B cell (primary cell): ENCODE measurements around the gene E2F2. TPM values are rescaled to one million over a fixed set of nuclear protein-coding genes. Genes with fewer than 3 reads are reported as not detected.
A peak's percentile ranks its signal among the peaks of the same experiment; 100 is the strongest.

Source experiments
- ATAC-seq: fragments of 200-7000 bp; cut with Tn5 transposase; one replicate; pipeline ENCODE4 v1.10.0; 2021; ENCODE audit warnings: low read depth, mild to moderate bottlenecking, moderate number of reproducible peaks, moderate library complexity
- CTCF ChIA-PET: fragments of 350-600 bp; sonication (Branson Sonifier 250); formaldehyde crosslinking; loops from one replicate; lab custom pipeline; 2021; ENCODE audit warnings: antibody characterized with exemption, inconsistent platforms; lab: Charles Lee
- POLR2A ChIA-PET: fragments of 350-600 bp; sonication (Branson Sonifier 250); formaldehyde crosslinking; loops from one replicate; lab custom pipeline; 2021; ENCODE audit warnings: antibody characterized with exemption; lab: Charles Lee
- DNase-seq: peaks from one replicate; pipeline ENCODE4 v3.0.0; 2013
- H2AFZ ChIP-seq: 2 replicates; pipeline ENCODE4 v1.6.1; 2012; ENCODE audit warnings: mild to moderate bottlenecking, low read depth, low read length; ENCODE audit not compliant: insufficient read depth, poor library complexity, severe bottlenecking
- H3K27ac ChIP-seq, 2 donors: 1 replicate in 1 of 2; 2 replicates in 1 of 2; pipeline ENCODE4 v1.5.1; 2012 to 2013; ENCODE audit warnings: low read length in 2 of 2, mild to moderate bottlenecking in 2 of 2, moderate library complexity in 1 of 2
- H3K27me3 ChIP-seq, 4 experiments: fragments of 200-600 bp in 1 of 4; sonication (generic) in 1 of 4; replicated peaks in 1 of 4; 1 replicate in 2 of 4; 2 replicates in 2 of 4; pipeline versions ENCODE4 v1.6.1 to v1.7.0; 2013 to 2016; ENCODE audit warnings: low read length in 3 of 4, mild to moderate bottlenecking in 2 of 4, mixed read lengths in 1 of 4, moderate library complexity in 1 of 4; ENCODE audit not compliant: insufficient read depth in 4 of 4, control insufficient read depth in 3 of 4; ENCODE audit errors: control extremely low read depth in 1 of 4
- H3K36me3 ChIP-seq, 2 experiments: replicated peaks in 1 of 2; 1 replicate in 1 of 2; 2 replicates in 1 of 2; pipeline versions ENCODE4 v1.6.1 to v1.7.1; 2013; ENCODE audit warnings: low read length in 1 of 2; ENCODE audit not compliant: insufficient read depth in 2 of 2, control insufficient read depth in 1 of 2; ENCODE audit errors: control extremely low read depth in 1 of 2, extremely low read depth in 1 of 2
- H3K4me1 ChIP-seq, 2 donors: fragments of 200-600 bp in 1 of 2; sonication (generic) in 1 of 2; 1 replicate in 1 of 2; 2 replicates in 1 of 2; pipeline versions ENCODE4 v1.5.1 to v1.6.1; 2013 to 2017; ENCODE audit warnings: low read length in 2 of 2; ENCODE audit not compliant: control insufficient read depth in 2 of 2, insufficient read depth in 2 of 2
- H3K4me2 ChIP-seq: replicated peaks from 2 replicates; pipeline ENCODE3; 2012; ENCODE audit warnings: mild to moderate bottlenecking, low read depth, low read length; ENCODE audit not compliant: poor library complexity, severe bottlenecking
- H3K4me3 ChIP-seq, 5 experiments: fragments of 200-600 bp in 1 of 5; sonication (generic) in 1 of 5; 1 replicate in 3 of 5; 2 replicates in 2 of 5; pipeline versions ENCODE4 v1.5.1 to v1.7.0; 2011 to 2016; ENCODE audit warnings: low read length in 4 of 5, mild to moderate bottlenecking in 4 of 5, low read depth in 2 of 5, control low read depth in 1 of 5, moderate library complexity in 1 of 5; ENCODE audit not compliant: insufficient read depth in 1 of 5; ENCODE audit errors: control extremely low read depth in 1 of 5, extremely low read depth in 1 of 5
- H3K79me2 ChIP-seq: fragments of 200-600 bp; sonication (generic); one replicate; pipeline ENCODE4 v1.6.0; 2016; ENCODE audit warnings: low read length; ENCODE audit not compliant: control insufficient read depth, insufficient read depth
- H3K9ac ChIP-seq: fragments of 200-600 bp; sonication (generic); 2 replicates; pipeline ENCODE4 v1.6.1; 2017; ENCODE audit warnings: mild to moderate bottlenecking, low read length, moderate library complexity
- H3K9me3 ChIP-seq, 3 donors: one replicate each; pipeline versions ENCODE4 v1.6.1 to v1.7.1; 2013; ENCODE audit warnings: low read length in 2 of 3; ENCODE audit not compliant: control insufficient read depth in 2 of 3, insufficient read depth in 1 of 3; ENCODE audit errors: control extremely low read depth in 1 of 3
- H4K20me1 ChIP-seq: 2 replicates; pipeline ENCODE4 v1.6.0; 2012; ENCODE audit warnings: mild to moderate bottlenecking, low read length; ENCODE audit not compliant: insufficient read depth, control insufficient read depth, poor library complexity, severe bottlenecking
- H3K27ac Mint-ChIP-seq: one replicate; pipeline ENCODE4 v1.8.0; 2021; ENCODE audit warnings: mixed read lengths
- H3K27me3 Mint-ChIP-seq: one replicate; pipeline ENCODE4 v1.8.0; 2021; ENCODE audit warnings: mixed read lengths
- H3K4me1 Mint-ChIP-seq: one replicate; pipeline ENCODE4 v1.8.0; 2021; ENCODE audit warnings: mixed read lengths
- H3K4me3 Mint-ChIP-seq: one replicate; pipeline ENCODE4 v1.8.0; 2021; ENCODE audit warnings: mixed read lengths
- H3K9me3 Mint-ChIP-seq: one replicate; pipeline ENCODE4 v1.8.0; 2022; ENCODE audit warnings: mixed read lengths; ENCODE audit not compliant: insufficient read depth
- CTCF ChIP-seq: fragments of 200-600 bp; IDR thresholded peaks from one replicate; pipeline ENCODE4 v1.8.0; 2022; ENCODE audit warnings: antibody characterized with exemption, mild to moderate bottlenecking
- EZH2 ChIP-seq: IDR thresholded peaks from 2 replicates; pipeline ENCODE4 v1.6.1; 2012; ENCODE audit warnings: borderline replicate concordance, low read depth, mild to moderate bottlenecking, moderate library complexity, low read length; ENCODE audit not compliant: insufficient read depth, poor library complexity, severe bottlenecking
- WGBS: methylation state at CpG from one replicate; pipeline ENCODE4 v1.1.5; 2013; ENCODE audit warnings: missing lambda C conversion rate; ENCODE audit not compliant: insufficient coverage; 5-methylcytosine and 5-hydroxymethylcytosine counted together
- intact Hi-C: fragments of 100-400 bp; cut with micrococcal nuclease; formaldehyde crosslinking; loops from one replicate; pipeline ENCODE4 v1.10.0; 2022
- polyA plus RNA-seq: library from polyadenylated mRNA; depleted of rRNA; stranded (reverse); fragments of >200 nt; gene quantifications from 2 replicates; pipeline ENCODE4 v1.2.3, GENCODE V29; 2012
- total RNA-seq, 2 donors: library from RNA; stranded (reverse); fragments of 120-200 nt in 1 of 2; gene quantifications; 1 replicate in 1 of 2; 2 replicates in 1 of 2; pipeline versions ENCODE4 v1.2.3 to v1.2.4, GENCODE V29; 2013 to 2022

The E2F2 gene
- total and polyA plus RNA-seq, 2 donors (not counting 1 experiment from before 2014, with no cell fraction given), result 2.4 to 3.2 TPM

GRCh38 chr1:23566304-23566703 is 35.3 kb upstream of the E2F2 start:
- Mint-ChIP-seq H3K4me1 (peaks cover 57% of the 10 kb centered on the region), H3K27me3 (no peaks in the 10 kb centered on the region), H3K9me3 (no peaks in the 10 kb centered on the region), H3K4me3 (peak overlapping the region; percentile 71), H3K27ac (peak overlapping the region; percentile 76)
- no peak for ATAC-seq
- no peak overlapping the region for H3K9ac ChIP-seq
- intact Hi-C loops, result no loop called here
- POLR2A ChIA-PET, result interaction anchor here (0.6 to 3.7 kb wide), 7 partner anchors 9 to 68 kb away, joined by 3 to 33 read pairs (median 8); no protein-coding TSS in a partner anchor
- H3K4me3 ChIP-seq, result no peak overlapping the region
- TF ChIP-seq CTCF (no peak), EZH2 (no peak)
- WGBS, result 94% methylated on average over 6 of the region's 6 CpGs
- no peak overlapping the region for H2AFZ ChIP-seq
- peak overlapping the region in 1 of 2 donors; percentile 54 for H3K27ac ChIP-seq
- H3K4me1 ChIP-seq, result peaks cover 48 to 52% of the 10 kb centered on the region in 2 donors
- H3K27me3 ChIP-seq, result no peaks in the 10 kb centered on the region
- no peaks in the 10 kb centered on the region for H3K36me3 ChIP-seq
- H3K79me2 ChIP-seq, result peaks cover 7% of the 10 kb centered on the region
- no peaks in the 10 kb centered on the region for H4K20me1 ChIP-seq
- no peak overlapping the region for H3K4me2 ChIP-seq
- CTCF ChIA-PET, result interaction anchor here (0.6 to 41.7 kb wide), 7 partner anchors 7 to 68 kb away, joined by 3 to 1420 read pairs (median 16); no protein-coding TSS in a partner anchor
- no peaks in the 10 kb centered on the region for H3K9me3 ChIP-seq
- no peak for DNase-seq

GRCh38 chr1:23565776-23566175 is 34.7 kb upstream of the E2F2 start:
- TF ChIP-seq CTCF (no peak), EZH2 (no peak)
- Histone ChIP-seq H3K9ac (no peak overlapping the region), H3K9me3 (no peaks in the 10 kb centered on the region), H3K27ac (peak overlapping the region in 1 of 2 donors; percentile 54), H3K4me2 (no peak overlapping the region), H2AFZ (no peak overlapping the region), H3K36me3 (no peaks in the 10 kb centered on the region), H3K4me3 (no peak overlapping the region), H3K4me1 (peaks cover 53 to 58% of the 10 kb centered on the region in 2 donors), H4K20me1 (no peaks in the 10 kb centered on the region), H3K79me2 (peaks cover 7% of the 10 kb centered on the region), H3K27me3 (no peaks in the 10 kb centered on the region)
- DNase-seq, result no peak
- Mint-ChIP-seq H3K4me1 (peaks cover 62% of the 10 kb centered on the region), H3K27me3 (no peaks in the 10 kb centered on the region), H3K9me3 (no peaks in the 10 kb centered on the region), H3K27ac (peak overlapping the region; percentile 76), H3K4me3 (peak overlapping the region; percentile 71)
- WGBS, result no CpG with 5 or more reads among the region's 3 CpGs
- POLR2A ChIA-PET, result interaction anchor here (0.6 to 2.5 kb wide), 6 partner anchors 12 to 69 kb away, joined by 3 to 9 read pairs (median 4); no protein-coding TSS in a partner anchor
- no peak for ATAC-seq
- CTCF ChIA-PET, result interaction anchor here (0.8 to 41.7 kb wide), 6 partner anchors 8 to 69 kb away, joined by 4 to 1420 read pairs (median 98); no protein-coding TSS in a partner anchor
- intact Hi-C loops, result no loop called here
